HEK293 (cell line): ENCODE data around the gene VPS51.

Experiments
- ATF2 ChIP-seq: fragments of 450-650 bp; formaldehyde crosslinking; IDR thresholded peaks from 2 replicates; pipeline ENCODE4 v1.5.1; 2016; ENCODE audit warnings: missing biosample characterization, missing genetic modification characterization, low read depth
- CTCF ChIP-seq: fragments of 450-650 bp; formaldehyde crosslinking; IDR thresholded peaks from 2 replicates; pipeline ENCODE4 v1.5.1; 2016; ENCODE audit warnings: missing biosample characterization, missing genetic modification characterization
- PRDM4 ChIP-seq: fragments of 450-650 bp; formaldehyde crosslinking; IDR thresholded peaks from 2 replicates; pipeline ENCODE4 v1.5.1; 2017; ENCODE audit warnings: missing biosample characterization, missing genetic modification characterization
- SALL2 ChIP-seq: fragments of 450-650 bp; formaldehyde crosslinking; IDR thresholded peaks from 2 replicates; pipeline ENCODE4 v1.5.0; 2017; ENCODE audit warnings: missing biosample characterization, mild to moderate bottlenecking, missing genetic modification characterization, borderline replicate concordance
- SETDB1 ChIP-seq: IDR thresholded peaks from one replicate; pipeline ENCODE4 v1.6.1; 2017; ENCODE audit warnings: mild to moderate bottlenecking, low read length, moderate library complexity, mixed read lengths; ENCODE audit not compliant: insufficient read length
- ZBTB8A ChIP-seq: fragments of 450-650 bp; formaldehyde crosslinking; IDR thresholded peaks from 2 replicates; pipeline ENCODE4 v1.5.1; 2016; ENCODE audit warnings: missing biosample characterization, missing genetic modification characterization
- ZNF140 ChIP-seq: fragments of 450-650 bp; formaldehyde crosslinking; IDR thresholded peaks from 2 replicates; pipeline ENCODE4 v1.5.1; 2016; ENCODE audit warnings: missing biosample characterization, missing genetic modification characterization
- ZNF391 ChIP-seq: fragments of 450-650 bp; formaldehyde crosslinking; IDR thresholded peaks from 2 replicates; pipeline ENCODE4 v1.5.1; 2016; ENCODE audit warnings: low read depth, missing biosample characterization, missing genetic modification characterization, borderline replicate concordance
- ZNF768 ChIP-seq: fragments of 450-650 bp; formaldehyde crosslinking; IDR thresholded peaks from 2 replicates; pipeline ENCODE4 v1.5.1; 2018; ENCODE audit warnings: missing biosample characterization, mild to moderate bottlenecking, missing genetic modification characterization
- ZSCAN4 ChIP-seq: fragments of 450-650 bp; formaldehyde crosslinking; IDR thresholded peaks from 2 replicates; pipeline ENCODE4 v1.5.1; 2017; ENCODE audit warnings: missing biosample characterization, missing genetic modification characterization

GRCh38 chr11:65115361-65116082, 19.5 kb downstream of the VPS51 start:
- TF ChIP-seq CTCF (tag by site-specific recombination): no peak
- TF ChIP-seq ZNF140 (tag by site-specific recombination): no peak
- TF ChIP-seq ZSCAN4 (tag by site-specific recombination): no peak
- no peak for TF ChIP-seq ZBTB8A (tag by site-specific recombination)
- no peak for TF ChIP-seq PRDM4 (tag by site-specific recombination)
- TF ChIP-seq SETDB1: no peak
- no peak for TF ChIP-seq ZNF768 (tag by site-specific recombination)
- TF ChIP-seq ZNF391: no peak
- TF ChIP-seq ATF2 (tag by site-specific recombination): no peak
- no peak for TF ChIP-seq SALL2
